ENCODE data around the gene PPP1R3D. TPM values are rescaled to one million over a fixed set of nuclear protein-coding genes. Genes with fewer than 3 reads are reported as not detected.

The PPP1R3D gene
- total and polyA plus RNA-seq, 2 of the 8 experiments (the other 6 are each of a cell fraction or from before 2014, with no cell fraction given): 1.4 to 3.9 TPM

GRCh38 chr20:59942245-59942644 is 2.1 kb upstream of the PPP1R3D start:
- Histone ChIP-seq H3K27me3 (replicated peaks in 1 of 4; ENCODE audit: control insufficient read depth in 3 of 4, extremely low read depth in 1 of 4, insufficient read depth in 3 of 4, low read length in 3 of 4) (peaks cover 9 to 19% (median 14%) of the 10 kb centered on the region in 4 experiments), H3K9me3 (ENCODE audit: insufficient read depth in 2 of 2, low read depth in 1 of 2, low read length in 1 of 2) (peaks cover 5 to 9% of the 10 kb centered on the region in 2 experiments; a peak in 3 of 4 replicates), H3K14ac (ENCODE audit: insufficient read length) (no peak overlapping the region), H4K5ac (ENCODE audit: insufficient read length, low read depth, low read length) (no peak overlapping the region), H3K4ac (replicated peaks; ENCODE audit: insufficient read length, low read depth, low read length) (no peak overlapping the region), H2BK20ac (ENCODE audit: low read length) (no peak overlapping the region), H3K56ac (replicated peaks; ENCODE audit: insufficient read length, low read depth, low read length) (no peak overlapping the region), H3K4me3 (ENCODE audit: extremely low read depth in 1 of 4, insufficient read depth in 2 of 4, low read depth in 3 of 4, low read length in 4 of 4) (no peak overlapping the region), H3K9ac (replicated peaks in 1 of 4; ENCODE audit: extremely low read depth in 1 of 4, low read depth in 3 of 4, low read length in 3 of 4) (no peak overlapping the region), H3K4me1 (replicated peaks in 1 of 4; ENCODE audit: control insufficient read depth in 3 of 4, insufficient read depth in 4 of 4, low read length in 3 of 4) (peaks cover 0 to 6% (median 2%) of the 10 kb centered on the region in 4 experiments; a peak in 4 of 7 replicates), H2BK15ac (ENCODE audit: low read length) (no peak overlapping the region), H3K36me3 (ENCODE audit: control insufficient read depth in 2 of 4, insufficient read depth in 4 of 4, low read length in 3 of 4) (peaks cover 0 to 17% (median 7%) of the 10 kb centered on the region in 4 experiments; a peak in 3 of 8 replicates), H4K20me1 (replicated peaks in 1 of 2; ENCODE audit: control insufficient read depth in 1 of 2, insufficient read depth in 2 of 2, low read length in 2 of 2) (peaks cover 0 to 7% of the 10 kb centered on the region in 2 experiments), H3K23ac (ENCODE audit: insufficient read length) (no peak overlapping the region), H4K91ac (replicated peaks; ENCODE audit: insufficient read length, low read length) (no peak overlapping the region), H3K23me2 (ENCODE audit: low read depth, low read length) (peaks cover 12% of the 10 kb centered on the region), H2BK5ac (ENCODE audit: low read depth, low read length) (no peak overlapping the region), H4K8ac (ENCODE audit: extremely low read depth, insufficient read depth, low read length) (no peak overlapping the region), H3K79me1 (ENCODE audit: low read depth, low read length) (no peaks in the 10 kb centered on the region), H3K79me2 (ENCODE audit: control insufficient read depth in 1 of 2, insufficient read depth in 2 of 2, low read length in 2 of 2) (peaks cover 0 to 9% of the 10 kb centered on the region in 2 experiments; a peak in 1 of 4 replicates), H3K27ac (ENCODE audit: low read depth, low read length) (no peak overlapping the region), H2BK12ac (ENCODE audit: low read depth, low read length) (no peak overlapping the region), H3K18ac (ENCODE audit: extremely low read depth, low read length) (no peak overlapping the region), H3K4me2 (ENCODE audit: insufficient read depth in 1 of 2, low read depth in 2 of 2, low read length in 2 of 2) (no peak overlapping the region), H2BK120ac (replicated peaks; ENCODE audit: low read depth, low read length) (no peak overlapping the region), H2AK5ac (ENCODE audit: low read depth, low read length) (no peak overlapping the region), H2AFZ (ENCODE audit: low read length) (no peak overlapping the region)
- POLR2A ChIA-PET (ENCODE audit: partially characterized antibody): interaction anchor here (0.6 kb wide), 1 partner anchor 812 kb away, joined by 4 read pairs; no protein-coding TSS in a partner anchor
- CTCF ChIA-PET (ENCODE audit: partially characterized antibody): no interaction called here
- 91% methylated on average over 2 of the region's 2 CpGs; no CpG with 5 or more reads in 1 of the 2 experiments for WGBS, 2 experiments (ENCODE audit: extremely low coverage in 1 of 2, insufficient coverage in 1 of 2, insufficient read length in 1 of 2, insufficient replicate concordance in 2 of 2, low coverage in 1 of 2, low lambda C conversion rate in 2 of 2, missing lambda C conversion rate in 1 of 2)
- FAIRE-seq (no peak), DNase-seq (ENCODE audit: low read depth in 1 of 2, low spot score in 2 of 2) (no peak)
- TF ChIP-seq SIRT6 (IDR thresholded peaks at IDR 0.05; ENCODE audit: low read length): no peak
- no peak for TF ChIP-seq KDM4A (IDR thresholded peaks at IDR 0.05; ENCODE audit: low read depth, low read length, severe bottlenecking)
- no peak for TF ChIP-seq EGR1 (IDR thresholded peaks at IDR 0.05; ENCODE audit: borderline replicate concordance, low read depth, low read length)
- no peak for TF ChIP-seq ASH2L (IDR thresholded peaks at IDR 0.05; ENCODE audit: low read length)
- no peak for TF ChIP-seq RBBP5 (IDR thresholded peaks at IDR 0.05; ENCODE audit: borderline replicate concordance, low read depth, low read length)
- TF ChIP-seq JUND (IDR thresholded peaks at IDR 0.05; ENCODE audit: low read length): no peak
- no peak for TF ChIP-seq E2F6 (IDR thresholded peaks at IDR 0.05)
- TF ChIP-seq PHF8 (conservative IDR thresholded peaks at IDR 0.05; ENCODE audit: low read depth, low read length): no peak

All from H1 (cell line).